Stimulated activated effector memory CD8-positive, alpha-beta T cell treated with anti-CD3 and anti-CD28 coated beads, Interleukin-12 subunit alpha, Interleukin-12 subunit beta, amount 100 ng/mL, for 72 hours (primary cell): ENCODE data around the gene ERAS.
A peak's percentile ranks its signal among the peaks of the same experiment; 100 is the strongest.

ENCODE experiments used
- ATAC-seq: fragments of 150-1000 bp; cut with Tn5 transposase; 2 replicates; pipeline ENCODE4 v1.10.0; 2021
- DNase-seq, 2 donors: peaks; one replicate each; pipeline ENCODE4 v3.0.0; 2021 to 2022; ENCODE audit warnings: low spot score in 2 of 2
- H3K27ac Mint-ChIP-seq: one replicate; pipeline ENCODE4 v1.8.0; 2022; ENCODE audit warnings: mild to moderate bottlenecking, mixed read lengths
- H3K36me3 Mint-ChIP-seq: one replicate; pipeline ENCODE4 v1.8.0; 2022; ENCODE audit warnings: mild to moderate bottlenecking, mixed read lengths
- H3K4me1 Mint-ChIP-seq: one replicate; pipeline ENCODE4 v1.8.0; 2022; ENCODE audit warnings: mixed read lengths
- H3K4me3 Mint-ChIP-seq: one replicate; pipeline ENCODE4 v1.8.0; 2022; ENCODE audit warnings: mild to moderate bottlenecking, mixed read lengths
- H3K9me3 Mint-ChIP-seq: one replicate; pipeline ENCODE4 v1.8.0; 2022; ENCODE audit warnings: mixed read lengths

The ERAS gene

GRCh38 chrX:48826135-48826875 lies at the start of gene ERAS:
TSS of gene ERAS (plus strand) at chrX:48826513. CDS start at chrX:48829124, 2,611 bp downstream.
- Mint-ChIP-seq H3K4me1 (peaks cover 6% of the 10 kb centered on the region), H3K4me3 (peak within 1 kb of the TSS; percentile 66), H3K36me3 (peaks cover 7% of the 10 kb centered on the region), H3K9me3 (no peaks in the 10 kb centered on the region), H3K27ac (no peak within 1 kb of the TSS)
- ATAC-seq (peak; percentile 42), DNase-seq (no peak)

GRCh38 chrX:48776818-48777439 lies 49.4 kb upstream of the ERAS start:
- ATAC-seq (no peak), DNase-seq (no peak)
- H3K4me1 Mint-ChIP-seq: no peaks in the 10 kb centered on the region
- no peaks in the 10 kb centered on the region for H3K9me3 Mint-ChIP-seq
- H3K4me3 Mint-ChIP-seq: no peak overlapping the region
- no peak overlapping the region for H3K27ac Mint-ChIP-seq
- no peaks in the 10 kb centered on the region for H3K36me3 Mint-ChIP-seq

DNA sequence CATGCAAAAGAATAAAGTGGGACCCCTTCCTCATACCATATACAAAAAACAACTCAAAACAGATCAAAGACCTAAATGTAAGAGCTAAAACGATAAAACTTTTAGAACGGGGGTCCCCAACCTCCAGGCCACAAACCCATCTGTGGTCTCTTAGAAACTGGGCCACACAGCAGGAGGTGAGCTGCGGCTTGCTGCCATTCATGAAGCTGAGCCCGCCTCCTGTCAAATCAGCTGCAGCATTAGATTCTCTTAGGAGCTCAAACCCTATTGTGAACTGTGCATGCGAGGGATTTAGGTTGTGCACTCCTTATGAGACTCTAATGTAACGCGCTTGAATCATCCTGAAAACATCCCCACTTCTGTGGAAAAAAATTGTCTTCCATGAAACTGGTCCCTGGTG lies 46.9 kb upstream of the ERAS start:
- H3K9me3 Mint-ChIP-seq: no peaks in the 10 kb centered on the region
- no peak overlapping the region for H3K27ac Mint-ChIP-seq
- no peak overlapping the region for H3K4me3 Mint-ChIP-seq
- no peaks in the 10 kb centered on the region for H3K36me3 Mint-ChIP-seq
- H3K4me1 Mint-ChIP-seq: no peaks in the 10 kb centered on the region
- DNase-seq (no peak), ATAC-seq (no peak)

- H3K4me1 Mint-ChIP-seq: no peaks in the 10 kb centered on the region
- no peak overlapping the region for H3K4me3 Mint-ChIP-seq
- DNase-seq: no peak
- no peak overlapping the region for H3K27ac Mint-ChIP-seq
- H3K9me3 Mint-ChIP-seq: no peaks in the 10 kb centered on the region
- no peaks in the 10 kb centered on the region for H3K36me3 Mint-ChIP-seq
- no peak for ATAC-seq
Observed at GRCh38 chrX:48781705-48782104, 44.6 kb upstream of the ERAS start.

DNA sequence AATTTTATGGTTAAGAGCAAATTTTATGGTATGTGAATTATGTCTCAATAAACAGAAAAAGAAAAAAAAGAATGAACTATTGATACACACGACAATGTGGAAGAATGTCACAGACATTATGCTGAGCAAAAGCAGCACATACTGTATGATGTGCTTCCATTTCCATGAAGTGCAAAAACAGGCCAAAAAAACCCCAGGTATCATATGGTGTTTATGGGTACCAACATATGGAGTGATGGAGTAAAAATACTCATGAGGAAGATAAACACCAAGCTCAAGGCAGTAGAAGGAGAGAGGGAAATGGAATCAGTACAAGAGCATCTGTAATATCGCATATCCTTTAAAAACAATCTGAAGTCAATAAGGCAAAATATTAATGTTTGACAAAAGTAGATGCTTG lies 44.1 kb upstream of the ERAS start:
- H3K4me1 Mint-ChIP-seq: no peaks in the 10 kb centered on the region
- no peaks in the 10 kb centered on the region for H3K36me3 Mint-ChIP-seq
- ATAC-seq: no peak
- no peak overlapping the region for H3K27ac Mint-ChIP-seq
- DNase-seq: no peak
- H3K4me3 Mint-ChIP-seq: no peak overlapping the region
- no peaks in the 10 kb centered on the region for H3K9me3 Mint-ChIP-seq

DNA sequence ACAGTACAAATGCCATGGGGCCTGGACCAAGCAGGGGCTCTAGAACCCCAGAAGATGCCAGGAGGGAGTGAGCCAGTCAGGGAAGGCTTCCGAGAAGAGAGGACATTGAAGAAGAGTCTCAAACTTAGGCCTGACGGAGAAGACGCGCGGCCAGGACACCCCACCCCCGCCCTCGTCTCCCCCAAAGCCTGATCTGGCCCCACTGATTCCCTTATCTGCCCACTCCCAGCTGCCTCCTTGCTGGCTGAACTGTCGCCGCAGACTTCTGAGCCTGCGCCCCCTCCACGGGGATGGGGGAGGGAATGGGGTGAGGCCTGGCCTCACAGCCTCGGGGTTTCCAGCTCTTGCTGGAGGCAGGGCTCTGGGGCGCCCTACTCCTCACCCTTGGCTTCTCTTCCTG lies 43.5 kb upstream of the ERAS start:
- DNase-seq (no peak), ATAC-seq (no peak)
- Mint-ChIP-seq H3K4me1 (no peaks in the 10 kb centered on the region), H3K4me3 (no peak overlapping the region), H3K9me3 (no peaks in the 10 kb centered on the region), H3K36me3 (no peaks in the 10 kb centered on the region), H3K27ac (no peak overlapping the region)

GRCh38 chrX:48784726-48785125 lies 41.6 kb upstream of the ERAS start:
- ATAC-seq: no peak
- no peaks in the 10 kb centered on the region for H3K36me3 Mint-ChIP-seq

GRCh38 chrX:48785186-48785539 lies 41.1 kb upstream of the ERAS start:
- Mint-ChIP-seq H3K27ac (no peak overlapping the region), H3K4me1 (peaks cover 9% of the 10 kb centered on the region), H3K9me3 (no peaks in the 10 kb centered on the region), H3K36me3 (no peaks in the 10 kb centered on the region), H3K4me3 (no peak overlapping the region)
- ATAC-seq (no peak), DNase-seq (no peak)

More at GRCh38 chrX:48784726-48785125, 41.6 kb upstream of the ERAS start:
- H3K27ac Mint-ChIP-seq: no peak overlapping the region
- H3K4me1 Mint-ChIP-seq: peaks cover 9% of the 10 kb centered on the region
- no peak for DNase-seq
- no peak overlapping the region for H3K4me3 Mint-ChIP-seq
- no peaks in the 10 kb centered on the region for H3K9me3 Mint-ChIP-seq

DNA sequence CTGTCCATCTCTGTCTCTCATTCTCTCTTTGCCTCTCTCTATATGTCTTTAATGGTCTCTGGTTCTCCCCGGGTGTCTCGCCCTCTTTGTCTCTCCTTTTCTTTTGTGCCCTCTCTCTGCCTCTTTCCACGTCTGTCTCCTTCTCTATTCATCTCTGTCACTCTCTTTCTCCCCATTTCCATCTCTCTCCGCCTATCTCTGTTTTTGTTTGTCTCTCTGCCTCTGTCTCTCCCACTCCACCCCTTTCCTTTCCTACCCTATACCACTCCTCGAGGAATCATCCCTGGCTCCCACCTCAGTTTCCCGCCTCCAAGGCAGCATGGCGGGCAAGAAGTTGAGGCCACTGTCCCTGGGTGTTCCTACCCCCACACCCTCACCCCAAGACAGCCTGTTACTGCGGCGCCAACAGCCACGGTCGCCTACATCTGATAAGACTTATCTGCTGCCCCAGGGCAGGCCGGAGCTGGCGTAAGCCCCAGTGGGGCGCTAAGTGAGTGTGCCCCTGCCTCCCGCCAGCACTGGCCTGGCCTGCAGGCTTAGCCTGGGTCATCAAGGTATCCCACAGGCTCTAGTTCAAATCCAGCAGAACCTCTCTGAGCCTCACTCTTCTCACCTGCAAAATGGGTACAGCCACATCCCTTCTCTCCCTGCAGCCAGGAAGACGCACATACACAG lies 40.6 kb upstream of the ERAS start:
- no peaks in the 10 kb centered on the region for H3K9me3 Mint-ChIP-seq
- H3K27ac Mint-ChIP-seq: peak overlapping the region; percentile 20
- DNase-seq (no peak), ATAC-seq (no peak)
- no peak overlapping the region for H3K4me3 Mint-ChIP-seq
- H3K4me1 Mint-ChIP-seq: peaks cover 9% of the 10 kb centered on the region
- no peaks in the 10 kb centered on the region for H3K36me3 Mint-ChIP-seq

DNA sequence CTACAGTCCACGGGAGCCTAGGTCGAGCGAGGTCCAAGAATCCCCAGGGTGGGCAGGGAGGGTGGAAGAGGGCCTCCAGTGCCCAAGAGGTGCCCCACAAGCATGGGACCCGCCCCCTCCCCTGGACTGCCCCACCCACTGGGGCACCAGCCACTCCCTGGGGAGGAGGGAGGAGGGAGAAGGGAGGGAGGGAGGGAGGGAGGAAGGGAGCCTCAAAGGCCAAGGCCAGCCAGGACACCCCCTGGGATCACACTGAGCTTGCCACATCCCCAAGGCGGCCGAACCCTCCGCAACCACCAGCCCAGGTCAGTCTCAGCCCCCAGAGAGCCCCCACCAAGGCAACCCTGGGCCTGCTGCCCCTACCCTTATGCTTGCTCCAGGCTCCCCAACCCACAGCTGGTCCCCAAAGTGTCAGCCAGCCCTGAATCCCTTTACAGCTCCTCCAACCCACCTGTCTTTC lies 39.9 kb upstream of the ERAS start, which contains the start of gene GATA1:
GATA1 (plus strand) TSS at position 250 of the 460 bp plus-strand sequence. CDS start 4,520 bp downstream, outside the sequence.
- Mint-ChIP-seq H3K4me3 (no peak within 1 kb of the TSS), H3K36me3 (no peaks in the 10 kb centered on the region), H3K9me3 (no peaks in the 10 kb centered on the region), H3K27ac (peak within 1 kb of the TSS; percentile 20), H3K4me1 (peaks cover 9% of the 10 kb centered on the region)
- ATAC-seq (no peak), DNase-seq (no peak)

DNA sequence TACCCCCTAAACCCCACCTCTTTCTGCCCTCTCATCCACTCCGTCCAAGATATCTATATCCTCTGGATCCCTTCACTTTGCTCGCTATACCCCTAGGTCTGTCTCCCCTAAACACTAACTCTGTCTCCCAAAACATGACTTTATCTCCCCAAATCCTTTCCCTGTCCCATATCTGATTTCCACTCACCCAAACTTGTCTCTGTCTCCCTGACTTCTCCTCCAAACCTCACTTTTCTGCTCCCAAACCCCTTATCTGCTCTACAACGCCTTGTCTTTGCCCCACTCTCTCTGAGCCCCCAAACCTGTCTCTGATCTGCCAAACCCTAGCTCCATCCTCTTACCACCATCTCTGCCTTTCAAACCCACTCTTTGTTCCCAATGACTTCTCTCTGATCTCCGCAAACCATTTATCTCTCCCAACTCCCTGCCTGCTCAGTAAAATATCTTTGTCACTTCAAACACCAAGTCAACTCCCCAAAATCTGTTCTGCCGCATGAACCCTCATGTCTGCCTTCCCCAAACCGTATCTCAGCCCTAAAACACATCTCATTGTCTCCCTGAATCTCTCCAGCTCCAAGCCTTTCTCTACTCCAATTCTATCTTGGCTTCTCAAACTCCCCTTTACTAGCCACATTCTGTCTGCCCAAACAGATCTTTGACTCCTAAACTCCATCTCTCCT lies 39.3 kb upstream of the ERAS start:
- DNase-seq (no peak), ATAC-seq (no peak)
- Mint-ChIP-seq H3K4me3 (no peak overlapping the region), H3K4me1 (peaks cover 9% of the 10 kb centered on the region), H3K9me3 (no peaks in the 10 kb centered on the region), H3K27ac (no peak overlapping the region), H3K36me3 (no peaks in the 10 kb centered on the region)

DNA sequence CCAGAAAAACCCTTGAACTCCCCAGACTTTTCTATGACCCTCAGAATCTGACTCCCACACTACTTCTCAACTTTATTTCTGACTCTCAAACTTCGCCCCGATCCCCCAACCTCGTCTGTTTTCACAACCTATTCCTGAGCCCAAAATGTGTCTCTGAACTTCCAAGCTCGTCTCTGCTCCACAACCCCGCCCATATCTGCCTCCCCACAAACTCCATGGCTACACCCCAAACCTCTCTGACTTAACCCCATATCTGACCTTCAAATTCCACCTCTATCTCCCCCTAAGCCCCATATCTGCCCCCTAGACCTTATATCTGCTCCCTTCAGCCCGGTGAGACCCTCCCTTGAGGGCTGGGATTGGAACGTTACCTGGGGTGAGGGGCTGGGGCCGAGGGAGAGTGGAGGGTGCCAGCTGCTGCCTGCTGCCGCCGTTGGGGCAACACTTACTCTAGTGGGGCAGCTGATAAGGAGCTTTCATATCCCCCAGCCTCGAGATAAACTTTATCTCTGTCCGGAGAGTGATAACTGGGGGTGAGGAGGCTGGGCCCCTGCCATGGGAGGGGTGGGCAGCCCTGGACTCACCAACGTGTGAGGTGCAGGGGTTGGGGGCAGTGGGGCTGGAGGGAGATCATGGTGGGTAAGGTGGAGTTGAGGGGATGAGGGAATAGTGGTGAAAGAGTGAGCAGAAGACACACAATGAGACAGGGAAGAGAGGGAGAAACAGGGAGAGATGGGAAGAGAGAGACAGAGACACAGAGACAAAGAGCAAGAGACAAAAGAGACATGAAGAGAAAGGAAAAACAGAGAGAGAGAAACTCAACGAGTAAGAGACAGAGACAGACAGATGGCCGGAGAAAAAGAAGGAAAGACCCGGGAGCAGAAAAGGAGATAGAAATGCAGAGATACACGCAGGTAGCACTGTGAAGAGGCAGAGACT lies 38.5 kb upstream of the ERAS start:
- no peak overlapping the region for H3K4me3 Mint-ChIP-seq
- H3K27ac Mint-ChIP-seq: no peak overlapping the region
- H3K4me1 Mint-ChIP-seq: peaks cover 9% of the 10 kb centered on the region
- DNase-seq: no peak
- H3K9me3 Mint-ChIP-seq: no peaks in the 10 kb centered on the region
- ATAC-seq: no peak
- H3K36me3 Mint-ChIP-seq: no peaks in the 10 kb centered on the region

- peak overlapping the region; percentile 69 for H3K27ac Mint-ChIP-seq
- H3K36me3 Mint-ChIP-seq: no peaks in the 10 kb centered on the region
- peaks cover 9% of the 10 kb centered on the region for H3K4me1 Mint-ChIP-seq
- H3K9me3 Mint-ChIP-seq: no peaks in the 10 kb centered on the region
- no peak overlapping the region for H3K4me3 Mint-ChIP-seq
- DNase-seq: no peak
- ATAC-seq: no peak
Observed at GRCh38 chrX:48789366-48790220, 36.7 kb upstream of the ERAS start.

GRCh38 chrX:48790477-48790876 lies 35.8 kb upstream of the ERAS start:
- no peaks in the 10 kb centered on the region for H3K9me3 Mint-ChIP-seq
- ATAC-seq: no peak
- no peaks in the 10 kb centered on the region for H3K36me3 Mint-ChIP-seq
- H3K4me3 Mint-ChIP-seq: no peak overlapping the region
- no peak overlapping the region for H3K27ac Mint-ChIP-seq
- peaks cover 9% of the 10 kb centered on the region for H3K4me1 Mint-ChIP-seq
- no peak for DNase-seq
